Stimulated activated CD8-positive, alpha-beta memory T cell treated with anti-CD3 and anti-CD28 coated beads, Interleukin-15, amount 100 ng/mL, for 1 hour (primary cell): ENCODE measurements around the gene AKAP13.
A peak's percentile ranks its signal among the peaks of the same experiment; 100 is the strongest.
"Not testable (repeated sequence)": the region's sequence is repeated elsewhere in the genome, so short reads cannot be mapped to it uniquely, and the experiment has no call there.

Source experiments
- DNase-seq: peaks from one replicate; pipeline ENCODE4 v3.0.0-alpha.2; 2020; ENCODE audit warnings: low read depth

The AKAP13 gene

DNA sequence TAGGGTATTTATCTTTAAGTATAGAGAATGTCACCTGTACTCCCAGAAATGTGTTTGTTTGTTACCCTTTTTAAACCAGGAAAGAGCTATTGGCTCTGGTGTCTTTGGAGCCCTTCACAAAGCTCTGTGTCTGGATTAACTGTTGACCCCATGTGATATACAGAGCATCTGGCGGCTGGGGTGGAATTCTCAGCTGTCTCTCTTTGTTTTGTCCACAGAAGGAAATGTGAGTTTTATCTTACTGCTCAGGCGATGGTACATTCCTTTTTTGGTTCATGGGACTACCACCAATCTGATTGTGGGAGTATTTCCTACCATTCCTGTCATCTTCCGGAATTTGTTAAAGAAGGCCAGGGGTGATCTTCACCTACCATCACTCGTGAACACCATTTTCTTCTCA is 120.3 kb downstream of the AKAP13 start:
- DNase-seq: no peak

DNA sequence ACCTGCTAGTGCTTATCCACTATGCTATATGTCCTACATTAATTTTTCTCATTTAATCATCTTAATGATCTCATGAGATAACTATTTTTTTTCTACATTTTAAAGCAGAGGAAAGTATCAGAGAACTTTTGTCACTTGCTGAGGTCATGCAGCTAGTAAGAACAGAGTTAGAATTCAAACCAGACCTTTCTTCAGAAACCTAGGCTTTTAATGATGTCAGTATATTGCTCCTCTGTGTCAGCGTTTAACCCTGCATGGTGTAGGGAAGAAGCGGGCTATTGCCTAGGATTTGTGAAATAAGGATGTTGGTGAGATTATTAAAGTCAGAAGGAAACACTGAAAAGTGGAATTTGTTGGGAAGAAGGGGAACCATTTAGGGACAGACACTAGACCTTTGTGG is 121.2 kb downstream of the AKAP13 start:
- no peak for DNase-seq

DNA sequence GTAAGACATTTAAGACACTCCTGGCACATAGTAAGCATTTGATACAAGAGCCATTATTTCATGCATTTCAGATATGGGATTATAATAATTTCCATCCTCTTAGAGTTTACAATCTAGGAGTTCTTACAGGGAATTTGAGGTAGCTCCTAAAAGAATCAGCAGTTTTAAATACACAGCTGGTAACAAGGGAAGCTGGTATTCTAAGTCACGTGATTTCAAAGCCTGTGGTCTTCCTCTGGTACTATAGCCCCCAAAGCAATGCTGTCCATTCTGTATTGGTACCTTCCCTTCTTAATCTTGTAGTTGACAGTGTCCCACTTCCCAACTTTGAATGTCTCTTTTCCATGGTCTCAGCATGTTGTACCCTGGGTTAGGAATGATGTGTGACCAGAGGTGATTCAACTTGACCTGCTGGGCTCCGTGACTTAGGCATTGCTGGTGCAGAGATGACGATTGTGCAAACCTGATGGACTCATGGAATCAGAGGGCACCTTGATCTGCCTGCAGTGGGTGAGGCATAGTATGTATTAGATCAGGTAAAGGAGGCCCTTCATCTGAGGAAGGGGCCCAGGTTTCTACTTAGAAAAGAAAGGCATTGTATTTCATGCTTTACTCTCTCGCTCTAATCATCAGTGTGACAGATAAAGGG is 122.9 kb downstream of the AKAP13 start:
- no peak for DNase-seq

DNA sequence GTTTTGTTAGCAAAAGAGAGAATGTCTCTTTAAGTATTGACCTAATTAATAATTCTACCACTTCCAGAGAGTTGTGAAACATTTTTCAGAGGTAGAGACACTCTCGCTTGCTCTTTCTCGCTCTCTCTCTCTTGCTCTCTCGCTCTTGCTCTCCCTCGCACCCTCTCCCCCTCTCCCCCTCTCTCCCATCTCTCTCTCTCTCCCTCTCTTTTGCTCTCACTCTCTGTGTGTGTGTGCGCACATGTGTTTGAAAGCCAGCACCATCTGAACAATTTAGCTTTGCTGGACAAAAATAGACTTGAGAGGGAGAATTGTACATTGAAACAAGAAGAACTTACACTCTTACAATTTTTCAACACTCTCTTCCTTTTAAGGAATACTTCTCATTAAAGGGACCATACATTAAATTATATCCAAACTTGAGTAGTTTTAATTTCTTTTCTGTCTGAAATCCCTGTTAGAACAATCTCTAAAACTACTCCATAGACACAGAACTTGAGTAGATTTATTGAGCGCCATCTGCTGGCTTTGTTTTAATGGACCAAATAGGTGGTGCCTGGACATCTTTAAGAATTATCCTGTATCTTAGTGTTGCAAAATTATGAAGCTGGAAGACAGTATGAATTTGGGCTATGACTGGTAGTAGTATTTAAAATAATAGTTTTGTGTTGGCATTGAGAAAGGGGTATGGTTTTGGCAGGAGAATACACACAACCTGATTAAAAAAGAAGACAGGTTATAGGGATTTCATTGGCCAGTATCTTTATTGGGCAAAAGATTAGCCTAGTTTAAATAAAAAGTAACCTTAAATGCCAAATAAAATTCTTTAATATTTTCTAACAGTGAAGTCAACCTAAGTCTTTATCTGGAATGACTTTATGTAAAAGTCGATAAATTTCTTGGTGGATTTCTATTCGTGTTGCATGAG is 124.6 kb downstream of the AKAP13 start:
- peak; percentile 15 for DNase-seq

DNA sequence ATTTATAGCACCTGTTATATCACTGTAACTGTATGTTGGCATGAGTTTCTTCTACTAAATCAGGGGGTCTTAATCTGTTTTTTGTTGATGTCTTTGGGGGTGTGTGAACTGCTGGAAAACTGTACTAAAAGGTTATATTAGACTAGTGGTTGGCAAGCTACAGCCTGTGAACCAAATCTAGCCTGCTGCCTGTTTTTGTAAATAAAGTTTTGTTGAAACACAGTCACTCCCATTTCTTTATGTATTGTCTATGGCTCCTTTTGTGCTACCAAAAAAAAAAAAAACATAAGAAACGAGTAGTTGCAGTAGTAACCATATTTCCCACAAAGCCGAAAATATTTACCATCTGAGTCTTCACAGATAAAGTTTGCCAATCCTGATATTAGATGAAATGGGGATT is 126.7 kb downstream of the AKAP13 start:
- no peak for DNase-seq

DNA sequence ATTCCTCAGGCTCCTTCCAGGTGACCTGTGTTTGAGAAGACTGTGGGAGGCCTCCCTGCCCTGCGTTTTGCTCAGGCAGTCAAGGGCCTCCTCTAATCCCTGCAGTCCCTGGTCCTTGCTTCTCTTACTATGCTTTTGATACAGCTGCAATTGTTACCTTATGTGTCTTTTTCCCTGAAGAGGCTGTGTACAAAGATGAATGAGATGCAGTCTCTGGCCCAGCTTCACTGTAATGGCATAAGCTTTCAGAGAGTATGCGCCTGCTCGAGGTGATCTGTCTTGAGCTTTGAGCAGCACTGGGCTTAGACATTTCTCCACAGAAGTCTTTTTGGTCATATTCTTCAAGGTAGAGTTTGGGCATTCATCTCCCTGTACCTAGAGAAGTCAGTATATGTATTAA is 129.6 kb downstream of the AKAP13 start:
- no peak for DNase-seq

DNA sequence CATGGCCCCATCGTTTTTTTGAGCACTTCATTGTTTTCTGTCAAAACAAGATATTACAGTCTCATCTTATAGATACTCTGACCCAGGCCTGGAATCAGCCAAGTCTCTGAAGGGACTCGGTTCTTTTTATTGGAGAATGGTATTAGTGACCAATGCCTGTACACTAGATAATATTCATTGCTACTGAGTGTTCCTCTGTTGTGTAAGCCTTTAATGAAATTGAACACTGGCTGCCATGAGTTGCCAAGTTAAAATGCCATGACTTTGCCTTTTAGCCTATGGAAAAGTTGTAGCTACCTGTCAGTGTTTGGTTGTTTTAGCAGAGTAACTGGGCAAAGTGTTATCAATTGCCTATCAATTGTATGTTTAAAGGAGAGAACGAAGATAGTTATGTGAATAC is 134.0 kb downstream of the AKAP13 start:
- no peak for DNase-seq

DNA sequence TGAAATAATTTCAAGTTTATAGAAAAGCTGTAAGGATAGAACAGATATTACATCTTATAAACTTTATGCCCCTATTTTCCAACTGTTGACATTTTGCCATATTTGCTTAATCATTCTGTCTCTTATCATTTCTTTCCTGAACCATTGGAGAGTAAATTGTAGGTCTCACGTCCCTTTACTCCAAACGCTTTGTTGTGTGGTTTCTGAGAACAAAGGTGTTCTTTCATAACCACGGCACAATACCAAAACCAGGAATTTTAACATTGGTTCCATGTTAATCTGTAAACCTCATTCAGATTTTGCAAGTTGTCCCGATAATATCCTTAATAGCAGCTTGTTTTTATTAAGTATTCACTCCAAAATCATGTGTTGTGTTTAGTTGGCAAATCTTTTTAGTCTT is 134.8 kb downstream of the AKAP13 start:
- DNase-seq: no peak

DNA sequence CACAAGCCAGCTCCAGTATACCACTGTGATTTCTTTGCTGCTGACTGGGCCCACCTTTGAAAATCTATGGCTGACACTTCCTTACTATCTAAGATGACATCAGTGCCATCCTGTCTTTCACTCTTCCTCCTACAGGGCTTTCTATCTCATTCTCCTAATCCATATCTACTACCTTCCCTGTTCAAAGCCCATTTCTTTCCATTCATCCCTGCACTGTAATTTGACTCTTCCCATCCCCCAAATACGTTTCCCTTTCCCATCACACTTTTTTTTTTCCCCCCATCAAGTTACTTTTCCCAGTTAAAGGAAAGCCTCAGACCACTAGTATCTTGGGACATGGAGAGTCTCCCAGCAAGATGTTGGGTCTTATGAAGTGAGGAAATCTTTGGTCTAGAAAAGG is 136.7 kb downstream of the AKAP13 start:
- DNase-seq: no peak

DNA sequence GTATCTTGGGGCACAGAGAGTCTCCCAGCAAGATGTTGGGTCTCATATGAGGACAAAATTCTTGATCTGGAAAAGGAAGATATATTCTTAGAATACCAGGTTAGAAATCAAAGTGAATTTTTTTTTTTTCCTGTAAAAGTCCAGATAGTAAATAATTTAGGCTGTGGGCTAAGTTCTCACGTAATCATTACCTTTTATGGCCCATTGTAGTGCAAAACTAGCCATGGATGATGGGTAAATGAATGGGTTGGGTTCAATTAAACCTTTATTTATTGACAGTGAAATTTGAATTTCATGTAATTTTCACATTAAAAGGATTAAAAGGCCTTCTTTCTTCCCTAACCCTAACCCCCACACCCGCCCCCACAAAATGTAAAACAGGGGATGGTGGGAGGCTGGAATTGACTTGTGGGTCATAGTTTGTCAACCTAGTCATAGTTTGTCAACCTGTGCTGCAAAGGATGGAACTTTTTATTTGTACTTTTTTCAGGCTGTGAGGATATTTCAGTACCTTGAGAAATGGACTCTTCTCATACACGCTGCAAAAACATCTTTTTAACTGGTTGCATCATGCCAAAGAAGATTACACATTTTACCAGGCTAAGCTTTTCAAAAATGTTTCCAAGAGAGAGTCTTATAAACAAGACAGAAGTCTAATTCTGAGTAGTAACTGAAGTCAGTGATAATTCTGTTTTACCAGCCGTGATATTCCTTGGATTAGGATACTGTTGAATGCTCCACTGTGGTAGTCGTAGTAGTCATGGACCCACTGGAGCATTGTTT is 138.8 kb downstream of the AKAP13 start:
- no peak for DNase-seq

DNA sequence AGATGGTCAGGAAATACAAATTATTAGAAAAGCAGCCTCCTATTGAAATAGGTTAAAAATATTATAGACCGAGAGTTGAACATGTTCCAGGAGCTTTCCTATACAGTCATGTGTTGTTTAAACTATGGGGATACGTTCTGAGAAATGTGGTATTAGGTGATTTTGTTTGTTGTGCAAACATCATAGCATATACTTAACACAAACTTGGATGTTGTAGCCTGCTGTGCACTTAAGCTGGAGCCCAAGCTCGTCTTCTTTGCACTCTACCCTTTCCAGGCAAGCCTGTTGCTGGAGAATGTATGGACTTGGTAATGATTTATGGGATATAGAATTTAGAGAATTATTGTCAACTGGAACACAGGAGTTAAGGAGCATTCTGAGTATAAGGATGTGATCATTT is 140.2 kb downstream of the AKAP13 start:
- no peak for DNase-seq

DNA sequence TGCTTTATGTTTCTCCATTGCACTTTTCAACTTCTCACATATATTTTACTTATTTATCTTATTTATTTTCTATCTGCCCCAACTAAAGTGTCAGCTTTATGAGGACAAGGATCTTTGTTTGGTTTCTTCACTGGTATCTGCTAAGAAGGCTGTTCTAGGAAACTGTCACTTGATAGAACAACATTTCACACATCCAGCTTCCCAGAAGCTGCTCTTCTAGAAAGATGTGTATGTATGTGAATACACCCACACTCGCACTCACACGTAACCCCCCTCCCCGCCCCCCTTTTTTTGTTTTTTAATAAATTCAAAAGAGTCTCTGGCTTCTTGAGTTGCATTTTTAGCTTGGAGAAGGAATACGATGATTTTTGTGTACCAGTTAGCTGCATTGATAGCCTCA is 143.1 kb downstream of the AKAP13 start:
- no peak for DNase-seq

DNA sequence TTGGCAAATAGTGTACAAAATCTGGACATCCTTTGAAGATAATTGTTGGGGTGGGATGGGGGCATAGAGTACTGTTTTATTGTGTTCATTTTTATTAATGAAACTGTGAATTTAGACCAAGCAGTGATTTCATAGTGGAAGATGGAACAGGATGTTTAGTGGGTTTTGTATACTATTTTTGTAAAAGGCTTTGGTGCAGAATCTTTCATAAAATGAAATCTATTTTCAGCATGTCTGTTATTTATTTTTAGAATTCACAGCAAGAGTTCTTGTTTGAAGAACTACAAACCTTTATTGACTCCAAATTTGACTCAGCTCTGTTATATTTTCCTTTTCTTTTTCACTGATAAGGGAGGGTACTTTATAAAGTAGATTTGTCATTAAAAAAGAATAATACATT is 145.4 kb downstream of the AKAP13 start:
- no peak for DNase-seq

DNA sequence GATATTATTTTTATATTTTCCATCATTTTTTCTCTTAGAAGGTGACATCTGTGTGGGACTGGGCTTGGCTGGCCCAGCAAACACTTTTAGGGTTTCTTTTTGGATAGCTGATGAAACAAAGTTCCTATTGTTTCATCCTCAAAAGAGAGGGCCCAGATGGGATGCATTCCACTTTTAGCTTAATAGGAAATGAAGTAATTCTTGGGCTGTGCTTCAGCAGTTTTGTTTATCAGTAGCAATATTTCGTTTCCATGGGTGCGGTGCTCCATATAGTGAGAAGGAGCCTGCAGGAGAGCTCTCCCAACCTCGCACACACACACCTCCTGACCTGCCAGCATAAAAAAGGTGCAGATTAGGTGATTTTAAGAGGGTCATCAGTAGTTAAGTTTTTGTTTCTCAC is 147.5 kb downstream of the AKAP13 start:
- no peak for DNase-seq

DNA sequence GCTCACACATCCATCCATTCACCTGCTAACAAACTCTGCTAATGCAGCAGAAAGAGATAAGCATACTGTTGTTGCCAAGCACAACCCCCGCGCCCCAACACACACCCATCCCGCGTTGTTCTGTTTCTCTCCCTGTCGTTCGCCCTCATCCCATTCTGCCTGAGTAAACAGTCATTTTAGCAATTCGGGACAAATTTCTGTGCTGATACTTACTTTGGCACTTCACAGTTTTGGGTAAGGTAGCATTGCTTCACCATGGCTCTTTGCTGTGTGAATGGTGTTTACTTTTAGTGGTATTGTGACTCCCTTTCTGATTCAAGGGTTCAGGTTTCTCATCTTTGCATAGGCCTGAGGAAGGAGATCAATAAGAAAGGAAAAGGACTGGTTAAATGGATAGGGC is 149.7 kb downstream of the AKAP13 start:
- no peak for DNase-seq

DNA sequence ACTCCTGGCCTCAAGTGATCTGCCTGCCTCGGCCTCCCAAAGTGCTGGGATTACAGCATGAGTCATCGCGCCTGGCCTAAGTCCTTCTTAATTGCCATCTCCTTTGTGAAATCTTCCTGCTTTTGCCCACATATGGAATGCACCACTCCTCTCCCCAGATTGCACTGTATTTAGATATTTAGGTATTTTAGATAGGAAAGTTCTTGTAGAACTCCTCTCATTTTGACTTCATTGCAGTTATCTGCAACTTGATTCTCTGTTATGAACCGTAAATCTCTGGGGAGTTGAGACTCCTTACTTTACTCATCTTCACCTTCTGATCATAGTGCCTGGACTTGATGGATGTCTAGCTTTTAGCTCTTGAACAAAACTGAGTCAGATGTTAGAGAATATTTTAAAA is 150.7 kb downstream of the AKAP13 start:
- DNase-seq: no peak

DNA sequence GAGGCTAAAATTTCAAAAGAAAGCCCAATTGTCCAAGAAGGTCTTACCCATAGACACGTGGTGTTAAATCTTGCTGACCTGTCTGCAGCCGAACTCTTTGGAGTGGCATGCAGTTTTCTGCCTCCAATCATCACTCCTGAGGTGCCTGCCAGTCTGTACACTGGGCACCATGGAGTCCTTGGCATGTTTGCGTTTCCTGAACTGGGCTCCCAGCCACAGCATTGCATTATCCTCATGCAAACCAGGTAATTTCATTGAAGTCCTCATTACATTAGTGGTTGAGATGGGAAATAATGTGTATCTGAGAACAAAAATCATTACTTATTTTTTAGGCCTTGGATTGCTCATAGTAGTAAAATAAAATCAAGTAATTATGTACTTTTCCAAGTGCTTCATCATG is 152.3 kb downstream of the AKAP13 start:
- DNase-seq: no peak

DNA sequence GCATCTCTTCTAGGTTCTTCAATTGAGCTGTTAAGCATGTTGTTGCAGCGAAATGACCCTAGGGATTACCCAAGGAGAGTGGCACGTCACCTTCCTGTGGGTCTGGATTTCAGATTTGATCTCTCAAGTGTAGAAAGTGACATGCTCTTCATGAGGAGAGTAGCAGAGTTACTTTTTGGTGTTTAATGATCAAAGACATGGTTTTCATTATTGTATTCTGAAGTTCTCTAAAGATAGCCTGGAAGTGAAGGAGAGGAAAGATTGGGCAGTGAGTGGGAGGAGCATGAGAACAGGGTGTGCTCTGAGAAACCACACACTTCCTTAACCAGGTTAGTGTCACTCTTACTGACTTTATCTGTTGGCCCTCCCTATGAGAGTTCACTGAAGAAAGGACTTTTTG is 153.6 kb downstream of the AKAP13 start:
- DNase-seq: no peak

DNA sequence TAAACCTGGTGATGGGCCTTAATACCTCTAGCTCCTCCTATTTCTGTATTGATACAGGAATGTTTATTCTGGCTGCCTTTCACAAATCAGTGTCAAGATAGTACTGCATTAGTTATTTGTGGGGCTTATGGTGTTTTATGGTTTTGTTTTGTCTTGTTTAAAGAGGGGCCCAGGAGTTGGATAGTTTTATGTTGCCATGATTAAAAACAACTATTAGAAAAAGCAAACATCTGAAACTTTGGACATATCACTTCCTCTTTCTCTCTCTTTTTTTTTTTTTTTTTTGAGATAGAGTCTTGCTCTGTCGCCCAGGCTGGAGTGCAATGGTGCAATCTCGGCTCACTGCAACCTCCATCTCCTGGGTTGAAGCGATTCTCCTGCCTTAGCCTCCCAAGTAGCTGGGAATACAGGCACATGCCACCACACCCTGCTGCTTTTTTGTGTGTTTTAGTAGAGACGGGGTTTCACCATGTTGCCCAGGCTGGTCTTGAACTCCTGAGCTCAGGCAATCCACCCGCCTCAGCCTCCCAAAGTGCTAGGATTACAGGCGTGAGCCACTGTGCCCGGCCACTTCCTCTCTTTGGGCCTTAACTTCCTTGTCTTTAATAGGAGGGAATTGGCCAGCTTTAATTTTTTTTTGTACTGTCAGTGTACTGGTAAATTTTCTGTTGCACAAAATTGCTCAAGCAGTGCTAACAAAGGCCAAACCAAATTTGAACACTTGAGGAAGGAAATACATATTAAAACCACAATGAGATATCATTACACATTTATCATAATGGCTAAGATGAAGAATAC is 155.3 kb downstream of the AKAP13 start:
- DNase-seq: not testable (repeated sequence)

DNA sequence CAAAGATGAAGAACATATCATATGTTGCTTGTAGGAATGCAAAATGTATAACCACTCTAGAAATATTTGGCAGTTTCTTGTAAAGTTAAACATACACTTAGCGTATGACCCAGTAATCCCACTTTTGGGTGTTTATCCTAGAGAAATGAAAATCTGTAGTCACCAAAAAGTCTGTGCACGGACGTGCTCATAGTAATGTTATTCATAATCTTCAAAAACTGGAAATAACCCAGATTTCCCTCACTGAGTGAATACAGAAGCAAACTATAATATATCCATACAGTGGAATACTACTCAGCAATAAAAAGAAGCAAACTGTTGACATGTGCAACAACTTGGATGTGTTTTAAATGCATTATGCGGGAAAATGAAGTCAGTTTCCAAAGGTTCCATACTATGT is 155.9 kb downstream of the AKAP13 start:
- DNase-seq: no peak

DNA sequence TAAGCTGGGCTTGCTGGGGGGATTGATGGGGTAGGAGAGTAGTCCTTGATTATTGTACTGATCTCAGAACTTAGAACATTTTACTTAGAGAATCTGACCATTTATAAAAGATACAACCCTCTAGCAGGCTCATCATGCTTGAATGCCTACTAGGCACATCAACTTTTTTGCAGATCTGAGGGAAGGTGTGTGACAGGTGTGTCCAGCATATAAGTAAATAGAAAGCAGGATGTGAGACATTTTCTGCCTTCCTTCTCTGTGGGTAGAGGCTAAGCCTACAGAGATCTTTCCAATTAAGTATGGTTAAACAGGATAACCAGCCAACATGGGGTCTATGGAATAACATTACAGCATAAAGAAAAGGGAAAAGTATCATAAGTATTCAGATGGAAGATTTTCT is 159.1 kb downstream of the AKAP13 start:
- DNase-seq: no peak
